Astrocyte (in vitro differentiated cells and primary cell): ENCODE results near the gene RHD. TPM values are rescaled to one million over a fixed set of nuclear protein-coding genes. Genes with fewer than 3 reads are reported as not detected.
A peak's percentile ranks its signal among the peaks of the same experiment; 100 is the strongest.
"Not testable (repeated sequence)": the region's sequence is repeated elsewhere in the genome, so short reads cannot be mapped to it uniquely, and the experiment has no call there.

Source experiments
- DNase-seq: peaks from one replicate; pipeline ENCODE4 v3.0.0-alpha.2; 2010; ENCODE audit warnings: low read depth
- FAIRE-seq: peaks from 2 replicates; lab custom pipeline; 2011; peaks lifted over from hg19 to GRCh38; lab: Jason Lieb, UNC
- H2AFZ ChIP-seq: 2 replicates; pipeline ENCODE4 v1.6.0; 2012; ENCODE audit warnings: low read depth, low read length, inconsistent platforms
- H3K27ac ChIP-seq: 2 replicates; pipeline ENCODE4 v1.5.1; 2011; ENCODE audit warnings: low read depth, low read length, inconsistent platforms
- H3K27me3 ChIP-seq: 2 replicates; pipeline ENCODE4 v1.6.0; 2011; ENCODE audit warnings: low read length, inconsistent platforms; ENCODE audit not compliant: insufficient read depth
- H3K36me3 ChIP-seq: 2 replicates; pipeline ENCODE4 v1.5.1; 2011; ENCODE audit warnings: low read length, inconsistent platforms; ENCODE audit not compliant: insufficient read depth
- H3K4me1 ChIP-seq: 2 replicates; pipeline ENCODE4 v1.5.1; 2011; ENCODE audit warnings: low read length, inconsistent platforms; ENCODE audit not compliant: insufficient read depth
- H3K4me2 ChIP-seq: 2 replicates; pipeline ENCODE4 v1.6.0; 2012; ENCODE audit warnings: low read length, inconsistent platforms
- H3K4me3 ChIP-seq: 2 replicates; pipeline ENCODE4 v1.5.1; 2011; ENCODE audit warnings: low read depth, mild to moderate bottlenecking, low read length, inconsistent platforms; ENCODE audit not compliant: insufficient read depth
- H3K79me2 ChIP-seq: 2 replicates; pipeline ENCODE4 v1.6.0; 2012; ENCODE audit warnings: mild to moderate bottlenecking, low read length, inconsistent platforms; ENCODE audit not compliant: insufficient read depth
- H3K9ac ChIP-seq: 2 replicates; pipeline ENCODE4 v1.6.0; 2012; ENCODE audit warnings: mild to moderate bottlenecking, low read length, inconsistent platforms
- H3K9me3 ChIP-seq: 2 replicates; pipeline ENCODE4 v1.5.1; 2012; ENCODE audit warnings: low read depth, mild to moderate bottlenecking, low read length, inconsistent platforms; ENCODE audit not compliant: insufficient read depth
- H4K20me1 ChIP-seq: 2 replicates; pipeline ENCODE4 v1.6.0; 2012; ENCODE audit warnings: low read length, inconsistent platforms; ENCODE audit not compliant: insufficient read depth
- H3K27ac Mint-ChIP-seq: one replicate; pipeline ENCODE4 v1.8.0; 2021; ENCODE audit warnings: mild to moderate bottlenecking, mixed read lengths; ENCODE audit not compliant: unreplicated experiment
- H3K27me3 Mint-ChIP-seq: one replicate; pipeline ENCODE4 v1.8.0; 2021; ENCODE audit warnings: low read depth, mixed read lengths; ENCODE audit not compliant: unreplicated experiment
- H3K36me3 Mint-ChIP-seq: one replicate; pipeline ENCODE4 v1.8.0; 2021; ENCODE audit warnings: low read depth, mixed read lengths; ENCODE audit not compliant: unreplicated experiment
- H3K4me1 Mint-ChIP-seq: one replicate; pipeline ENCODE4 v1.8.0; 2021; ENCODE audit warnings: low read depth, mixed read lengths; ENCODE audit not compliant: unreplicated experiment
- H3K4me3 Mint-ChIP-seq: one replicate; pipeline ENCODE4 v1.8.0; 2021; ENCODE audit warnings: mild to moderate bottlenecking, moderate library complexity, mixed read lengths; ENCODE audit not compliant: unreplicated experiment
- H3K9me3 Mint-ChIP-seq: one replicate; pipeline ENCODE4 v1.8.0; 2021; ENCODE audit warnings: mild to moderate bottlenecking, mixed read lengths; ENCODE audit not compliant: unreplicated experiment
- EZH2 ChIP-seq: IDR thresholded peaks from 2 replicates; pipeline ENCODE4 v1.6.1; 2012; ENCODE audit warnings: mild to moderate bottlenecking, low read length, inconsistent platforms; ENCODE audit not compliant: insufficient read depth
- total RNA-seq: library from RNA; stranded (reverse); gene quantifications from 2 replicates; pipeline ENCODE4 v1.2.1, GENCODE V29; 2021
- TF ChIP-seq, protein P1 (sequence below): IDR thresholded peaks from 2 replicates; pipeline ENCODE4 v1.5.1; 2011; ENCODE audit warnings: low read depth, mild to moderate bottlenecking, inconsistent platforms, low read length, moderate library complexity; ENCODE audit not compliant: insufficient read depth

The RHD gene
- total RNA-seq, 1 donor from 2014 or later: not detected

DNA sequence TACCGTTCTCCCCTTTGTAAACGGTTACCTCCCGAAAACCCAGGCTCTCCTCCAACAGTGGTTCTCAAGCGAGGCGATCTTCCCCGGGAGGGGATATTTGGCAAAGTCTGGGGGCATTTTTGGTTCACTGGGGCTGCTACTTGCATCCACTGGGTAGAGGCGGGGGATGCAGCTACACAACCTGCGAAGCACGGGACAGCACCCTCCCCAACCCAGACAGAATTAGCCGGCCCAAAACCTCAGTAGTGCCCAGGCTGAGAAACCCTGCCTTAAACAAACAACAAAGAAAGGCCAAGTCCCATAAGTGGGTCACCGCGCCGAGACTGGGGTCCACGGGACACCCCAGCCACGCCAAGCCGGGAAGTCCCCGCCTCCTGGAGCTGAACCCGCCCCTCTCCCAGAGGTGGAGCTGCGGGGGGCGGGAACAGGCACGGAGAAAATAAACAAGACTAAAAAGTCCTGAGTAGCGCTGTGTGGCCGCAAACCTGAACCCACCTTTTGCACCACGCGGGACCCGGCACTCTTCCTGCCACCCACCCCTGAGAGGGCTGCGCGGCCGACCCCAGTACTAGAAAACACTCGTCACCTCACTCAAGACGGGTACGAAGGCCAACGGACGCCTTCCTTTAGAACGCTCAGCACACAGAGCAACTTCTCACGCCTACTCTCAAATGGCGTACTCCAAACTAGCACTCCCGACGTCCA is 65.3 kb downstream of the RHD start:
- H3K4me1 Mint-ChIP-seq, H3K27me3 ChIP-seq, H3K36me3 Mint-ChIP-seq, H3K27me3 Mint-ChIP-seq, H3K27ac Mint-ChIP-seq, H3K9me3 ChIP-seq, H3K36me3 ChIP-seq, DNase-seq, H3K9me3 Mint-ChIP-seq, FAIRE-seq, H3K4me1 ChIP-seq: not testable (repeated sequence)
- H3K79me2 ChIP-seq: peaks cover 49% of the 10 kb centered on the region
- peak overlapping the region; percentile 63 for H2AFZ ChIP-seq
- peak overlapping the region; percentile 90 for H3K4me3 Mint-ChIP-seq
- peak overlapping the region; percentile 86 for H3K4me2 ChIP-seq
- H4K20me1 ChIP-seq: peaks cover 13% of the 10 kb centered on the region
- peak overlapping the region; percentile 95 for H3K27ac ChIP-seq
- peak overlapping the region; percentile 96 for H3K9ac ChIP-seq
- peak overlapping the region; percentile 92 for H3K4me3 ChIP-seq

DNA sequence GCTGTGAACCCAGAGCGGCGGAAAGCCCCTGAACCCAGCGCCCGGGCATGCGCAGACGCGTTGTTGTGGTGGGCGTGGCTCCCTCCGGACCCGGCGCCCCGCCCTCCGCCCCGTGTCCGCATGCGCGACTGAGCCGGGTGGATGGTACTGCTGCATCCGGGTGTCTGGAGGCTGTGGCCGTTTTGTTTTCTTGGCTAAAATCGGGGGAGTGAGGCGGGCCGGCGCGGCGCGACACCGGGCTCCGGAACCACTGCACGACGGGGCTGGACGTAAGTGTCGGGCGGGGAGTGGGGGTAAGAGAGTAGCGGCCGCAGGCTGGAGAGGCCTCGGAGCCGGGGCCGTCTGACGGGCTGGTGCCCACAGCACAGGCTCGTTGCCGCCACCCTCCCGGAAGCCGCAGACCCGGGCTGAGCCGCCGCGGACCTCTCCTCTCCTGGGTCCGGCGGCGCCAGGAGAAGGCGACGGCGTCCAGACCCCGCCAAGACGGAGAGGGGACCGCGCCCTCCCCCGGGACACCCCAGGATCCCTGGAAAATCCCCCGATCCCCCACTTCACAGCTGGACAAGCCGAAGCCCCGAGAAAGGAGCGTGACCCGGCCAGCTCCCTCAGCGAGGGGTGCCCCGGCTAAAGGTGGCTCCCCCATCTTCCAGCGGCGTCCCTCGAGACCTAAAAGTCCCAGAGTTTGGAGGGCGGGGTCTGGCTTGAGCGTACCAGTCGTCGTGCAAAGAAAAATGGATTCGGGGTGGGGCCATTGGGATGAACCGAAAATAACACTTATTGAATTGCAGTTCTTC is 66.1 kb downstream of the RHD start, which contains the start of gene TMEM50A:
Gene TMEM50A (plus strand): TSS at position 147 of the 794 bp plus-strand sequence. CDS start 2,153 bp downstream, outside the sequence.
- no peaks in the 10 kb centered on the region for H3K36me3 ChIP-seq
- peaks cover 15% of the 10 kb centered on the region for H4K20me1 ChIP-seq
- Mint-ChIP-seq H3K4me3 (peak within 1 kb of the TSS; percentile 95), H3K27me3 (no peaks in the 10 kb centered on the region), H3K4me1 (peaks cover 9% of the 10 kb centered on the region), H3K36me3 (no peaks in the 10 kb centered on the region), H3K27ac (peak within 1 kb of the TSS; percentile 80), H3K9me3 (no peaks in the 10 kb centered on the region)
- H3K4me3 ChIP-seq: peak within 1 kb of the TSS; percentile 92
- H2AFZ ChIP-seq: peak within 1 kb of the TSS; percentile 86
- DNase-seq (peak; percentile 59), FAIRE-seq (peak; percentile 67)
- peak within 1 kb of the TSS; percentile 95 for H3K27ac ChIP-seq
- H3K9me3 ChIP-seq: no peaks in the 10 kb centered on the region
- H3K79me2 ChIP-seq: peaks cover 56% of the 10 kb centered on the region
- peak within 1 kb of the TSS; percentile 96 for H3K9ac ChIP-seq
- H3K4me2 ChIP-seq: peak within 1 kb of the TSS; percentile 89
- H3K27me3 ChIP-seq: no peaks in the 10 kb centered on the region
- TF ChIP-seq, protein P1, sequence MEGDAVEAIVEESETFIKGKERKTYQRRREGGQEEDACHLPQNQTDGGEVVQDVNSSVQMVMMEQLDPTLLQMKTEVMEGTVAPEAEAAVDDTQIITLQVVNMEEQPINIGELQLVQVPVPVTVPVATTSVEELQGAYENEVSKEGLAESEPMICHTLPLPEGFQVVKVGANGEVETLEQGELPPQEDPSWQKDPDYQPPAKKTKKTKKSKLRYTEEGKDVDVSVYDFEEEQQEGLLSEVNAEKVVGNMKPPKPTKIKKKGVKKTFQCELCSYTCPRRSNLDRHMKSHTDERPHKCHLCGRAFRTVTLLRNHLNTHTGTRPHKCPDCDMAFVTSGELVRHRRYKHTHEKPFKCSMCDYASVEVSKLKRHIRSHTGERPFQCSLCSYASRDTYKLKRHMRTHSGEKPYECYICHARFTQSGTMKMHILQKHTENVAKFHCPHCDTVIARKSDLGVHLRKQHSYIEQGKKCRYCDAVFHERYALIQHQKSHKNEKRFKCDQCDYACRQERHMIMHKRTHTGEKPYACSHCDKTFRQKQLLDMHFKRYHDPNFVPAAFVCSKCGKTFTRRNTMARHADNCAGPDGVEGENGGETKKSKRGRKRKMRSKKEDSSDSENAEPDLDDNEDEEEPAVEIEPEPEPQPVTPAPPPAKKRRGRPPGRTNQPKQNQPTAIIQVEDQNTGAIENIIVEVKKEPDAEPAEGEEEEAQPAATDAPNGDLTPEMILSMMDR: no peak
- TF ChIP-seq EZH2: no peak
- peaks cover 4% of the 10 kb centered on the region for H3K4me1 ChIP-seq

DNA sequence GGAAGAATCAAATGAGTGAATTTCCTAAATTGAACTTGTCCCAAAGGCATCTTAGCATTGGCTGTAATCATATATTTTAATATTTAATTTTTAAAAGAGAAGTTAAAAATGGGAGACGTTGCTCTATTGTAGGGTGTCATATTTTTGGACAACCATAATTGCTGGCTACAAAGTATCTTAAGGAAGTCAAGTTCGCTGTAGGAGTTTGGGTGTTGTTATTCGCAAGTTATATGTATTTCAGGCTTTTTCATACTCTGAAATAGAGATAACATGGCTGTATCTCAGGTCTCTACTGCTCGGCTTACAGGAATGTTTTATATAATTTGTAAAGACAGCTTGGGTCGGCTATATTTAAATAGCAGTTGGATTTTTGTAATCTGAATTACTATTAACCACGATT is 66.7 kb downstream of the RHD start:
- no peaks in the 10 kb centered on the region for H3K9me3 Mint-ChIP-seq
- peak overlapping the region; percentile 80 for H3K27ac Mint-ChIP-seq
- Histone ChIP-seq H3K4me1 (peaks cover 8% of the 10 kb centered on the region), H3K27me3 (no peaks in the 10 kb centered on the region), H3K4me2 (peak overlapping the region; percentile 86), H4K20me1 (peaks cover 21% of the 10 kb centered on the region), H3K9ac (peak overlapping the region; percentile 96), H3K9me3 (no peaks in the 10 kb centered on the region), H3K4me3 (peak overlapping the region; percentile 92), H3K36me3 (no peaks in the 10 kb centered on the region), H3K27ac (peak overlapping the region; percentile 95), H3K79me2 (peaks cover 59% of the 10 kb centered on the region), H2AFZ (peak overlapping the region; percentile 86)
- H3K4me1 Mint-ChIP-seq: peaks cover 15% of the 10 kb centered on the region
- TF ChIP-seq, protein P1: no peak
- TF ChIP-seq EZH2: no peak
- no peak for DNase-seq
- no peak for FAIRE-seq
- H3K27me3 Mint-ChIP-seq: no peaks in the 10 kb centered on the region
- H3K4me3 Mint-ChIP-seq: peak overlapping the region; percentile 90
- no peaks in the 10 kb centered on the region for H3K36me3 Mint-ChIP-seq
